Activated CD4-positive, CD25-positive, alpha-beta regulatory T cell (primary cell): Measurements from ENCODE around the gene SEC31A.

Source experiments
- DNase-seq, 4 experiments: peaks; one replicate each; lab custom pipeline; 2025; lab: John Stamatoyannopoulos, UW

SEC31A gene

DNA sequence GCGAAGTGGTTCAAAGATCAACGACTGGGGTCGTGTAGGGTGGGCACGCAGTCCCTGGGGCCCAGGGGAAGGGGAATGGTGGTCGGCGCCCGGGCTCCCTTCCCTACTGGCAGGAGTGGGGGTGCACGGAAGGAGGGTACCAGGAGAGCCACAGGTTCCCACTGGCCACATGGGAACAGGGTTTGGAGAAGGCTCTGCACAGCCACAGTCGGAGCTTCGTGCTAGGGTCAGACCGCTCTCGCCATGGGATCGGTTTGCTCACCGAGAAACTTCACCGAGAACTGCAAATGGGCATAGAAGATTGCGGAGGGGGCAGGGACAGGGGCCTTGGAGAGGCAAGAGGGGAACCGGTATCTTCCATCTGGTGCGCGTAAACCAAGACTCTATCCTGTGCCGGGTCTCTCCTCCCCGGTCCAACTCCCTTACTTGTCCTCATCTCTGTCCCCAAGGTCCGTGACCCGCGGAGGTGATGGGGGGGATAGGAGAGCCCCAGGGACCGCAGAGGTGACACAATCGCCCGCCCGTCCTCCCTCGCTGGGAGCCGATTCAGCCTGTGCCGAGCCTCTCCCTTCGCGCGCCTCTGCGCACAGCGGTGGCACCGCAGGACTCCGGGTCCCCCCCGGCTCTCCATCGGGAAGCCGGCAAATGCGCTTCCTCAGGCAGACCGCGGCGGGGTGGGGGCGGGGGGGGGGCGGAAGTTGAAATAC is 93.4 kb downstream of the SEC31A start:
- no peak for DNase-seq

DNA sequence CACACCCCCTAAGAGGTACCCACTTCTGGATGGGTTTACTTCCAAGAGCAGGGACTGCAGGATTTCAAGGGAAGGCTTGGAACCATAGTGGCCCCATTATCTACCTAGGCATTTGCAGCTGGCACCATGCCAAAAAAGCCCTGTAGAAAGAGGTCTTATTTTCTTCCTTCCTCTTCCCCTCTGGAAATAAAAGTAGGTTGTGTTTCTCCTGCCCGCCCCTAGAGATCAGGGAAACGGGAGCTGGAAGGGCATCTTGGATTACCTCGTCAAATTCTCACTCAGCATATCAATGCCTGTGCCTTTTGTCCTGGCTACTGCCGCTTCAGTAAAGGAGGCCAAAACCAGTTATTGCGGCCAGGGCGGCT is 93.9 kb downstream of the SEC31A start:
- DNase-seq: no peak

DNA sequence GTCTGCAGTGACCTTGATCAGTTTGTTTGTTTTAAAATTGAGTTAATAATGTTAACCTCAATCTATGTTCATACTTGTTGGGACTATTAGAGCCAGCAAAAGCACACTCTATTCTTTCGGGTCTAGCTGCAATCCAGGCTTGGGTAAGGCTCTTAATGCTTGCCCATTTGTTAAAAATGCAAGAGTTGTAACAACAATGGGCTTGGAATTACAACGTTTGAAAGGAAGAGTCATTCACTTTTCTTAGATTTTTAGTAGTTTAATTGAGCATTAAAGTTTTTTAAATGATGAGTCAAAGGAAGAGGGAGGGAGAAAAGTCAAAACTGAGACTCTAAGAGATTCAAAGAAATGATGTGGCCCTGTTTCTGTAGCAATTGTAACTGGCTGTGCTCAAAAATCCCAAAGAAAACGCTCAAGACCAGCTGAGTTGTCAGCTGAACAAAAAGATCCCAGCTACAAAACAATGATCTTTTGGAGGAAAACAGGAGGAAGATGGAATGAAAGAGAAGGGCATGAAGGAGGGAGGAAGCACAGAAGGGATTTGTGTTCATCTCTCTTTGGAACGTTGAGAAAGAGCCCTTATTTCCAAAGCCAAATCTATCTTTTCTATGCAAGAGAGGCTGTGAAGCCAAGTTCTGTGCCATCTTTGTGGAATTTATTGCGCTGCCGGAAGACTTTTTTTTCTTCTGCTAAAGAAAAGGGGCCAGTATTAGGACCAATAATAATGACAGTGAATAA is 97.9 kb downstream of the SEC31A start:
- no peak for DNase-seq

DNA sequence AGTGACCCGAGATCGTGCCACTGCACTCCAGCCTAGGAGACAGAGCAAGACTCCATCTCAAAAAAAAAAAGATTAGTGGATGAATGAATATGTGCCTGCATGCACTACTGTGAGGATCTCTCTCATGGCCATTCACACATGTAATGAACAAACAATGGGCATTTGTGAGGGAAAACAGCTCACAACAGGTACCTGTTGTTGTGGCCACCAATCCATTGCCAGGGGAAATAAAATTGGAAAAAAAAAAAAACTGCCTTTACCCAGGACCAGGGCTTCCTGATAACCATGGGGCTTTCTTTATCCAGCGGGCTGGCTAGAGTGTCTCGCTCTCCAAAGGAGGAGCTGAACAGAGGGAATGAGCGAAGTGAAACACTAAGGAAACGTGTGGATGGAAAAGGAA is 99.8 kb downstream of the SEC31A start:
- DNase-seq: no peak

DNA sequence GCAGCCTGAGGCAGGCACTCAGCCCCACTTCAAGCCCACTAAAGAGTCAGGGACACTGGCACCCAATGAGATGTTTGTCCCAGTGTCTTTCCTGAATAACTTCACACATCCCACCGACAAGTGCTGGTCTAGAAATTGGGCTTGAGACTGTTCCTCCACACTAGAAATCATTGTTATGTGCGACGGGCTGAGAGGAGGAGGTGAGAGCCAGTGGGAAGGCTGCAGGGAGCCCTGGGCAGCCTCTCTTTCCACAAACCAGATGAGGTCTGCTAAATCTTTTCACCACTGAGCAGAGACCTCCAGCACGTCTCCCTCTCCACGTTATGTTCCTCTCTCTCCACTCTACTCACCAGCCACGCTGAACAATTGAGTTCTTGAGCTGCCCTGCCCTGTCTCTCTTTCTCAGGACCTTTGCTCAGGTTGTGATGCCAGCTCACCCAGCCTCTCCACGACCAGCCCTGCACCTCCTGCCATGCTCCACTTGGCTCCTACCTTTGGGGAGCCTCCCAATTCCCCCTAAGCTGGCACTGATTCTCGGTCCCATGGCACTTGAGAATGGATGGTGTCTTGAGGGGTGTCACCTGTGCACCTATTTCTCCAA is 100.8 kb downstream of the SEC31A start:
- DNase-seq: no peak

DNA sequence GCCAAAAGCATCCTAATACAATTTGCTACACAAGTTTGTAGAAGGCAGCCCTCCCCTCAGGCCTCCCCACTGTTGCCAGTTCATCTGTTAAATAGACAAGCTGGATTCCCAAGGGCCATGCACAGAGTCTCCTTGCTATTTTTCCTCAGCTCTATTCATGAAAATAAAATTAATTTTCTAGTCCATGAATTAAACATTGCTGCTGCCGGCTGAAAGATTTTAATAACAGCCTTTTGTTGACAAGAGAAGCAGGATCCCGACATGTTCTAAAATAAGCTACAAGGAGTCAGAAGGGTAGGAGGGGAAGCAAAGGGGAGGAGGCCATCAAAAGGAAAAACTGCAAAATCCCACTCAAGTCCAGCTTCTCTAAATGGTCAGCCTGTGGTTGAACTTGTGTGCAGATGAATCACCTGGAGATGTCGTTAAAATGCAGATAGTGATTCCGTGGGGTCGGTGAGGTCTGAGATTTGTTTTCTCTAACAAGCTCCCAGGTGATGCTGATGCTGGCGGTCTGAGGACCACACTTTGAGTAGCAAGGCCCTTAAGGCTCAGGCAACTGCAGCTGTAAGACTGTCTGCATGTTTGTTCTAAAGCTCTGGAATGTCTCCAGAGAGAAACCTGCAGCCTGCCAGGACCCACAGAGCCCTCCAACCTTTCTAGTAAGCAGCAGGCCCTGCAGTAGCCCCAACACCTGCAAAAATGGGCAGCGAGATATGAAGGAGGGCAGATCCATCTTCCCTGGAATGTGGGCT is 101.8 kb downstream of the SEC31A start:
- no peak for DNase-seq

DNA sequence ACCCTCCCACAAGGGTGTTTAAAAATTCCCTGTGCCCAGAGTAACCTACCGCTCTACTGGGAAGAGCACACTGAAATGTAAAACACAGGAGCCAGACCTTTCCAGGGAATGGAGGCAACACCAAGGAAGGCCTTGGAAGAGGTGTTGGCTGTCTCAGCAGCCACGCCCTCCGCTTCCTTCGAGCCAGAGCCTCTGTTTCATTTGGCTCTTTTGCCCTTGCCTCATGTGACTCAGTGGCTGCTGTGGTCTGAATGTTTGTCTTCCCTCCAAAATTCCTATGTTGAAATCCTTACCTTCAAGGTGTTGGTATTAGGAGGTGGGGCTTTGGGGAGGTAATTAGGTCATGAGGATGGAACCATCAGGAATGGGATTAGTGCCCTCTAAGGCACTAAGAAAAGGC is 103.6 kb downstream of the SEC31A start:
- DNase-seq: no peak

DNA sequence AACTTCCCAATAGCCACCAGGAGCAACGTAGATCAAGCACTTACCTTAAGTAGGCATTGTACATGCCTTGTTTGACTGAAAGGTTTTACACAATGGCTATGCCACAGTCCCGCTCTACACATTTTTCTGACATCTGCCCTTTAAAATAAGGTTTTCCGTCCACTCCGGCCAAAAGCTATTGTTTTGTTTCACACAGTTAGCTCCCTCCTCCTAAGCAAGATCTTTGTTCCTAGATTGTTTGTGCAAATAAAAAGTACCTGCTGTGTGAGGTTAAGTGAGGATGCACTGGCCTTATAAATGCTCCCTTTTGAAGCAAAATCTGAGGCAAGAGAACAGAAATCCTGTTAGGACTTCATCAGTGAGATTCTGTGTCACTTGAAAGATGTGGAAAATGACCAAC is 104.1 kb downstream of the SEC31A start:
- no peak for DNase-seq

DNA sequence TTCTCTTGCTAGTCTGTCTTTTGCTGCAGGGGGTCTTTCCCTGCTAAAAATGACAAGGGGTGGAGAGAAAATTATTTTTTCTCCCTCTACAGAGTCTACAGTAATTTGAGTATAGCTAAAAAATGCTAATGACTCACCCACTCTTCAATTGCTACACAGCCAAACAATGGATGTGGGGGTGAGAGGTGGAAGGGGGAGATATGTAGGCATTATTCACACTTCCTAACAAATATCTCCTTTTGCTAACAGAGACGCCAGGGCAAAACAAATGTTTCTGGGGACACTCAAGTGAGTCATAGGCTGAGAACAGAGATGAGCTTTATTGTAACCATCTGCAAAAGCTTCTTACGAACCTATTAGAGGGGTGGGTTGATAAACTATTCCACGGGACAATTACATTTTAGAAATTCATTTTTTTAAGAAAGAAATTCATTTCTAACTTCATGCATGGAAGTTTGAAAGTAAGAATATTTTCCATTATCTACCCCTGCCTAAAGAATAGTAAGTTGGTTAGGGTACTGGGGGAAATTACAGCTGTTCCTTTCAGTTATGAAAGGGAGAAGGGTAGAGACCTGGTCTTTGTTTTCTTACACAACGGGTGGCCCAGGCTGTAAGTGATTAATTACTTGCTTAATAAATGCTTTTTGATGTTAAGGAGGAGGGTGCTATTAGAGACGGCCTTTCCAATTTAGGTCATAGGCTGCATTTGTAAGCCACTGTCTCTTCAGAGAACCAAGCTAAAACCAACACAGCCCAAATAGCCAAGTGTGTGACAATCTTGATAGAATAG is 105.1 kb downstream of the SEC31A start:
- no peak for DNase-seq

DNA sequence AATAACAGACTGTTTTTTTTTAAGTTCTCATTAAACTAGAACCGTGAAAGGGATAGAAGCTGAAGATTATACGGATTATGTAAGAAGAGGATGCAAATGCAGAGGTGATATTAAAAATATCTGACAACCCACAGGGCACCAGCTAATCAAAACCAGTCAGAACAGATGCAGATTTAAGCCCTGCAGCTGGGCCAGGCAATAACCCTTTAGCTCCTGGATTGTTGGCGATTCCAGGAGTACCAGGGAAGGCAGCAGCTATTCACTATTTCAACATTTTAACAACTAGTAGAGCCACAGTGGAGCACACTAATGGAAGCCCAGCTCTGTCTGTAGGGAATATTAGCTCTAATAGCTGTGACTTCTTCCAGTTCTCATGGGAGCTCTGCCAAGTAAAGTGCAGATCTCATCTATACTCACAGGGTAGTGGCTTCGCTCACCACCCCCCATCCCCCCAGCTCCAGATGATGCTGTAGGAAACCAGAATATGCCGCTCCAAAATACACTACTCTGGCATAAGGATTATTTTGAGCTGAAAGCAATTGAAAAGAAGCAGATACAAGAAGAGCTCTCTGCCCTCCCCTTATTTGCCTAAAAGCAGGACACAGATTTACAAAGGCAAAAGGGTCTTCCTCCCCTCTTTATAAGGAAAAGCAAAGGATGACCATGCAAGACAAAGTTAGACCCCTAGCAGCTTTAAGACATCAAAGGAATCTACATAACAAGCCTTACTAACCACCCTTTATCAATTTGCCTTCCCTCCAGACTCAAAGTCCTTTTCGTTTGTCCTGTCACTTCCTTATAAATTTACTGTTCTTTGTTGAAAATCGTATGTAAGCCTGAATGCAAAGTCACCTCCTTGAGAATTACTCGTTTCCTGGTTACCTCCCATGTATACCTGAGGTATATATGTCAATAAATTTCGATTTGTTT is 106.0 kb downstream of the SEC31A start:
- DNase-seq: no peak

DNA sequence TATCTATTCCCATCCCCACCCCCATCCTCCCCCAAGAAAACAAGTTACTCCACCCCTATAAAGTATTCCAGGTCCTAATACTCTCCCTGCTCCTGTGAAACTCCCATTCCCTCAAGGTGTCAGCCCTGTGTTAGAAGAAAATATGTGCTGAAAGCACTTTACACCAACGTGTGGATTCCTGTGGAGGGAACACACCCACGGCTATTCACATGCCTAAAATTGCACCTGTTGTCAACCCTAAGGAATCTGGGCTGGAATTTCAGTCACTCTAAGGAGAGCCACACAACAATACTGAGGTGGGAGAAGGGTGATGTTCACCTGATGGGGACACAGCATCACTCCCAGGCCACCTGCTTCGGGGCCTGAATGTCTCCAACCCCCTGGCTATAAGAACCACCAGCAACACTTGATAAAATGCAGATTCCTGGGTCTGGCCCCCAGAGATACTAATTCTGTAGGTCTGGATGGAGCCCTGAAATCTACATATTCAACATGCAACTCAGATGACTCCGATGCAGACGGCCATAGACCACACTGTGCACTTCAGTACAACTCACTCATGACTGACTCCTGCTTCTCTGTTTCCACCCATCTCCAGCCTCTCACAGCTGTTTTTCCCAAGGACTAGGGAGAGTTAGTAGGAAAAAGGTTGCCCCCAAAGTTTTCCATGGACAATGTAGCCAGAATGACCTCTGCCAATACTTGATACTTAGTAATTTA is 108.2 kb downstream of the SEC31A start:
- DNase-seq: no peak

DNA sequence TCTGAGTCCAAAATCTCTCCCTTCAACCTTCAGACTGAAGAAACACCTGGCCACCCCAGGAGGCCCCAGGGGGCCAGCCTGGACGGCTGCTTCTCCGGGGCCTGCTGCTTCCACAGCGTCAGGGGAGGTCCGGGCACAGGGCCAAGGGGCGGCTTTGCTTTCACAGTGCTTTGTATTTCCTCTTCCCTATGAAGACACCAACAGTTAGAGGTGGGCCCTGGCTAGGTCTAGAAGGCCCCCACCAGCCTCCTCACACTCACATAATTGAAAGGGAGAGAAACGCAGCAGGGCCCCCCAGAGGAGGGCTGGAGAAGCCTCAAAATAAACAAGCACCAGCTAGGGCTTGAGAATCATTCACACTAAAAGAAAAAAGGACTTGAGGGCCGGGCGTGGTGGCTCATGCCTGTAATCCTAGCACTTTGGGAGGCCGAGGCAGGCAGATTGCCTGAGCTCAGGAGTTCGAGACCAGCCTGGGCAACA is 110.2 kb downstream of the SEC31A start:
- DNase-seq: no peak

DNA sequence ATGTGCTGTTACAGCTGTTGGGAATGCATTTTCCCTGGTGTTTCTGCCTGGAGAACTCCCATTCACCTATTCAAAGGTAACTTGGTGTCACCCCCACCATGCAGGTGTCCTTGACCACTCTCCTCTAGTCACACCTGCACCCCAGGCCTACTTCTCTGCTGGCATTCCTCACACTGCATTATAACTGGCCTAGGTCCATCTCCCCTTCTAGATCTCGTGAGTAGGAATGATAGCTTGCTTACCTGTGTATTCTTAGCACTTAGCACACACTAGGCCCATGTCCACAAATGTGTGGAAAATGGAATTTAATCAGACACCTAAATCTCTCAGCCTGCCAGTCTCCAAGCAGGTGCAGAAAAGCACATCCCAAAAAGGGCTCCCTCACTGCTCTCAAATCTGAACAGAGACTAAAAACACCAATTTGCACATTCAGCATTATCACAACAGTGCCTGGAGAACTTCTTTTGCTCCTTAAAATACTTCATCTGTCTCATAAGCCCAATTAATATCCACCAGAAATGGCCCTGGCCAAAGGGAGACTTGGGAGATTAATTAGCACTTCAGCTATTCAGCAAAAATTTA is 110.7 kb downstream of the SEC31A start:
- DNase-seq: no peak

DNA sequence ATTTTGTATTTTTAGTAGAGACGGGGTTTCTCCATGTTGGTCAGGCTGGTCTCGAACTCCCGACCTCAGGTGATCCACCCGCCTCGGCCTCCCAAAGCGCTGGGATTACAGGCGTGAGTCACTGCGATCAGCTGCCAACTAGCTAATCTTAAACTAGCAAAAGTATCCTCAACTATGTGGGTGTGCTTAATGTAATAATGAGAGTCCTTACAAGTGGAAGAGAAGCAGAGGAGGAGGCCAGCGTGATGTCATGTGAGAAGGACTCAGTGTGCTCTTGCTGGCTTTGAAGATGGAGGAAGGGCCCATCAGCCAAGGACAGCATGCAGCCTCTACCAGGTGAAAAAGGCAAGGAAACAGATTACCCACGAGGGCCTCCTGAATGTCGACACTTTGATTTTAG is 111.9 kb downstream of the SEC31A start:
- DNase-seq: no peak

DNA sequence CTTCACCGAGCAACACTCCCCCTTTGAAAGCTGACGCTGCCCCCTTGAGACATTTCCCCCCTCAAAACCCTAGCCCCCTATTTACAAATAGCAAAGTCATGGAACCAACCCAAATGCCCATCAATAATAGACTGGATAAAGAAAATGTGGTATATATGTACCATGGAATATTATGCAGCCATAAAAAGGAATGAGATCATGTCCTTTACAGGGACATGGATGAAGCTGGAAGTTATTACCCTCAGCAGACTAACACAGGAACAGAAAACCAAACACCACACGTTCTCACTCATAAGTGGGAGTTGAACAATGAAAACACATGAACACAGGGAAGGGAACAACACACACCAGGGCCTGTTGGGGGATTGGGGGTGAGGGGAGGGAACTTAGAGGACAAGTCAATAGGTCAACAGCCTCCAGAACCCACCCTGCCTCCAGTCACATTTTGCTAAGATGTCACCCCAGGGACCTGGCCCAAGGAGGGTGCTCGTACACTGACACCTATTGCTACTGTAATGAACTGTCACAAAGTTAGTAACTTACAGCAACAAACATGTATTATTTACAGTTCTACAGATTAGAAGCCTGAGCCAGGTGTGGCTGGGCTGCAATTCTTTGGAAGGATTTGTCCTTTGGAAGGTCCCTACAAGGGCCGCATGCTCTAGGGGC is 113.0 kb downstream of the SEC31A start:
- no peak for DNase-seq

DNA sequence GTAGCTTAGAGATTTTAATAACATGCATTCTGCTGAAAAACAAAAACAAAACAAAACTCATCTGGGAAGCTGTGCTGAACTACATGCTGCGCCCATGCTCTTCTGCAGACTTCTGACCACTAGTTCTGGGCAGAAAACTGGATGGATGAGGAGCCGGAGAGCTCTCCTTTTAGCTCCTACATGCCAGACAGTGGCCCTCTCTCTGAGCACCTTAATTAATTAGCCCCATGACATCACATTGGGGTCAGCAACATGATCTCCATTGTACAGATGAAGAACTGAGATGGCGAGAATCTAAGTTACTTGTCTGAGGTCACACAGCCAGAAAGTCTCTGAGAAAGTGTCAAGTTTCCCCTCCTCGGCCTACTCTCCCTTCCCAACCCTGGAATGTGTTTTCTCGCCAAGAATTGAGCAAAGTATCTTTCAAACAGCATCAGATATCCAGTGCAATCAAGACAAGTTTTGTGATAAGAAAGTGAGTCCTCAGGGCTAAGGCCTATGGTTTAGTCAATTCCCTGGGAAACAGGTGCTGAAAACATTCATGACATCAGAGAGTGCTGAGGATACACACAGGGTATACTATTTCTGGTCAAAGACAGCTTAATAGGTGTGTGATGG is 113.9 kb downstream of the SEC31A start:
- DNase-seq: no peak

DNA sequence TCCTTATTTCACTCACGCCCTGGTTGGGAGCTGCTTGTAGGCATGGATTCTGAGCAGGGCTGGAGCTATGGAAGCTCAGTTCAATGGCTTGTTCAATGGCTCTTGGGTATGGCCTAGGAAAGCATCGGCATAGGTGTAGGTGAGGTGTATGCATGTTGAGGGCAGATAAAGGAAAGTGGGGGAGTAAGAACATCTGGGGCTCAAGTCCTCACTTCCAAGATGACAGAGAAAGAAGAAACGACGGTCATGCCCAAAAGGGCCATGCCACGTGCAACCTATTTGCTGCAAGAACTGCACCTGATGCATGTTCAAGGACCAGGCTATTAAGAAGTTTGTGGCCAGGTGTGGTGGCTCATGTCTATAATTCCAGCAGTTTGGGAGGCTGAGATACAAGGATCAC is 115.7 kb downstream of the SEC31A start:
- no peak for DNase-seq

DNA sequence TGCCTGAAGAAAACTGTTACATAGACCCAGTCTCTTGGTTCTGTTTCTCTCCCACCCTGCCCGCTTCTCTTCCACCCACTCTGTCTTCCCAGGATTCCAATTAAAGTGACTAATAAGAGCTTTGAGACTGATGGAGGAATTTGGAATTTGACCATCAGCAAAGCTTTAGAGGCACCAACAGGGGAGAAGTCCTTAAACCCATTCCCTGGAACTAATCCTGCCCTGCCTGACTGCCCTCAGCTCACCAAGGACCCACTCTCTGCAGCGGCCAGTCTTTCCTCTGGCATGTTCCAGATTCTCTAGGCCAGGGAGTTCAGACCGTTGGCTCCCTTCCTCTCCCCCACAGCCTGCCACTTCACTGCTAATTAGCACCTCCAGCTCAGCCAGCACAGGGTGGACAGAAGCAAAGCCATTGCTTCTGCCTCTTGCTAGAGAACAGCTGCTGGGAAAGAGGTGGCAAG is 116.2 kb downstream of the SEC31A start:
- DNase-seq: no peak
